HG02759 (cell line): ENCODE data around the gene TAMM41.
"Not testable (repeated sequence)": the region's sequence is repeated elsewhere in the genome, so short reads cannot be mapped to it uniquely, and the experiment has no call there.

Source experiments
- ATAC-seq: cut with Tn5 transposase; IDR thresholded peaks from one replicate; pipeline ENCODE4 v1.9.1; 2021; ENCODE audit warnings: mild to moderate bottlenecking, moderate library complexity; ENCODE audit not compliant: unreplicated experiment

TAMM41 gene

GRCh38 chr3:11846281-11847266 lies at the start of gene TAMM41:
Gene TAMM41 (minus strand): TSS chr3:11846885. CDS start chr3:11846636, 249 bp downstream.
- peak; percentile 100 for ATAC-seq

- no peak for ATAC-seq
Measured at GRCh38 chr3:11878837-11879236, 32.2 kb upstream of the TAMM41 start.

GRCh38 chr3:11874707-11875106 lies 28.0 kb upstream of the TAMM41 start:
- not testable (repeated sequence) for ATAC-seq

- not testable (repeated sequence) for ATAC-seq
Measured at GRCh38 chr3:11863739-11864138, 17.1 kb upstream of the TAMM41 start.

- not testable (repeated sequence) for ATAC-seq
Measured at GRCh38 chr3:11862584-11862983, 15.9 kb upstream of the TAMM41 start.

- ATAC-seq = not testable (repeated sequence)
Measured at GRCh38 chr3:11862145-11862544, 15.5 kb upstream of the TAMM41 start.

- not testable (repeated sequence) for ATAC-seq
Measured at GRCh38 chr3:11860213-11860612, 13.5 kb upstream of the TAMM41 start.

- ATAC-seq = no peak
Measured at GRCh38 chr3:11853450-11853849, 6.8 kb upstream of the TAMM41 start.

- no peak for ATAC-seq
Measured at GRCh38 chr3:11850003-11850402, 3.3 kb upstream of the TAMM41 start.

- no peak for ATAC-seq
Measured at GRCh38 chr3:11847607-11848006, 922 bp upstream of the TAMM41 start.

GRCh38 chr3:11845651-11846050 lies 1.0 kb downstream of the TAMM41 start:
- no peak for ATAC-seq

- ATAC-seq = no peak
Measured at GRCh38 chr3:11844891-11845290, 1.8 kb downstream of the TAMM41 start.

GRCh38 chr3:11835028-11835639 lies 11.6 kb downstream of the TAMM41 start:
- no peak for ATAC-seq

GRCh38 chr3:11832981-11833905 lies 13.4 kb downstream of the TAMM41 start:
- no peak for ATAC-seq

- no peak for ATAC-seq
Measured at GRCh38 chr3:11829416-11829815, 17.3 kb downstream of the TAMM41 start.

- ATAC-seq = no peak
Measured at GRCh38 chr3:11826628-11827265, 19.9 kb downstream of the TAMM41 start.

- no peak for ATAC-seq
Measured at GRCh38 chr3:11825301-11825700, 21.4 kb downstream of the TAMM41 start.

GRCh38 chr3:11820531-11821041 lies 26.1 kb downstream of the TAMM41 start:
- ATAC-seq = peak; percentile 87

- no peak for ATAC-seq
Measured at GRCh38 chr3:11819146-11819689, 27.5 kb downstream of the TAMM41 start.

GRCh38 chr3:11818033-11818432 lies 28.7 kb downstream of the TAMM41 start:
- no peak for ATAC-seq
